ENCODE measurements around the gene BRCC3. TPM values are rescaled to one million over a fixed set of nuclear protein-coding genes. Genes with fewer than 3 reads are reported as not detected.
"Not testable (repeated sequence)": the region's sequence is repeated elsewhere in the genome, so short reads cannot be mapped to it uniquely, and the experiment has no call there.

Gene BRCC3
- total and polyA plus RNA-seq, 2 experiments from 2014 or later: 8.1 to 27.1 TPM

DNA sequence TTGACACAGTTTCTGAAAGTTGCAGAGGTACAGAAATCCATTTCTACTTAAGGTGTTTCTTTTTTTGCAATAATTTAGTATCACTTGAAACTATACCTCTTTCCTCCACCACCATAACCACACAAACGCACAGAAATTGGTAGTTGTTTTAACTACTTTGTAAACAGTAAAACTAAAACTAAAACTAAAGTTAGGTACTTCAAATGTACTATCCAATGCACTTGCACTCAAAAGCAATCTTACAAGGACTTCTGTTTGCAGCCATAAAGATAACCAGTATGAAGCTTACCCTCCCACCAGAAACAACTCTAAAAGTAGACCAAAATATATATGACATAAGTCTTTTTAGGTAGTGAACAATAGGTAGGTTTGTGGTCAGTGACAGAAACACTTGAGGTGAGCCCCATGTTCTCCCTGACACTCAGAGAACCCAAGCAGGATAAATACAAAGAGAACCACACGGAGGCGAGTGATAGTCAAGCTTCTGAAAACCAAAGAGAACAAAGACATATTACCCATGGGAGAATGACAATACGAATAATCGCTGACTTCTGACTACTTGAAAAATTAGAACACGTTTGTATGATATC, 72.7 kb downstream of the BRCC3 start:
- in situ Hi-C loops (cut with MboI): no loop called here
- Histone ChIP-seq H3K9ac (no peak overlapping the region), H3K4me1 (ENCODE audit: insufficient read depth) (no peaks in the 10 kb centered on the region), H3K79me2 (ENCODE audit: insufficient read depth) (no peaks in the 10 kb centered on the region), H3K4me2 (ENCODE audit: unreplicated experiment) (no peak overlapping the region), H2AFZ (no peak overlapping the region), H4K20me1 (ENCODE audit: insufficient read depth) (no peaks in the 10 kb centered on the region), H3K36me3 (ENCODE audit: low read depth) (no peaks in the 10 kb centered on the region), H3K27me3 (replicated peaks; ENCODE audit: insufficient read depth) (no peaks in the 10 kb centered on the region), H3K9me3 (ENCODE audit: low read depth) (no peaks in the 10 kb centered on the region), H3F3A (ENCODE audit: insufficient read depth) (no peaks in the 10 kb centered on the region), H3K4me3 (no peak overlapping the region), H3K27ac (no peak overlapping the region), H3K9me2 (ENCODE audit: insufficient read depth) (no peaks in the 10 kb centered on the region)
- no peak for DNase-seq
- TF ChIP-seq EZH2 (IDR thresholded peaks at IDR 0.05; ENCODE audit: insufficient read depth, poor library complexity, severe bottlenecking) (no peak), EZH2phosphoT487 (IDR thresholded peaks at IDR 0.05; ENCODE audit: insufficient read depth, low read depth) (no peak)
- 67 to 72% methylated on average over 6 of the region's 6 CpGs for WGBS, 2 experiments (ENCODE audit: low coverage in 1 of 2, low lambda C conversion rate in 2 of 2, missing lambda C conversion rate in 2 of 2)

DNA sequence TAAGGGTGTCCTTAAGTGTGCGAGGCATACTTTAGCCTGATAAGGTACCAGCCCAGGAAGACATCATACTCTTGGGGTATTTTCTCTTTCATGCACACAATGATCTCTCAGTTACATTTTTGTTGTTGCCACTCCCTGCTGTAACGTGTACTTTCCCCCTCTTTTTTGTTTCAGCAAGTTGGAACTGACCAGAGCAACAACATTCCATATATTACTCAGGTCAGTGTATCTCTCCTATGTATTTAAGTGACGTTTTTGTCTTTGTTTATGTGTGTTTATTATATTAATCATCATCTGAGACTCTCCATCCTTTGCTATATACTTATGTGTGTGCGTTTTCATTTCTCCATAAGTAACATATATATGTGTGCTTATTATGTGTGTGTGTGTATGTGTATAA, 73.6 kb downstream of the BRCC3 start:
- Histone ChIP-seq H3K27me3 (replicated peaks; ENCODE audit: insufficient read depth) (no peaks in the 10 kb centered on the region), H2AFZ (no peak overlapping the region), H3K4me2 (ENCODE audit: unreplicated experiment) (no peak overlapping the region), H3K27ac (no peak overlapping the region), H3F3A (ENCODE audit: insufficient read depth) (no peaks in the 10 kb centered on the region), H3K36me3 (ENCODE audit: low read depth) (no peaks in the 10 kb centered on the region), H3K79me2 (ENCODE audit: insufficient read depth) (no peaks in the 10 kb centered on the region), H3K4me3 (no peak overlapping the region), H3K9ac (no peak overlapping the region), H3K9me2 (ENCODE audit: insufficient read depth) (no peaks in the 10 kb centered on the region), H3K9me3 (ENCODE audit: low read depth) (no peaks in the 10 kb centered on the region), H3K4me1 (ENCODE audit: insufficient read depth) (no peaks in the 10 kb centered on the region), H4K20me1 (ENCODE audit: insufficient read depth) (no peaks in the 10 kb centered on the region)
- WGBS, 2 experiments (ENCODE audit: low coverage in 1 of 2, low lambda C conversion rate in 2 of 2, missing lambda C conversion rate in 2 of 2): 32 to 33% methylated on average over 4 of the region's 4 CpGs
- DNase-seq: no peak
- TF ChIP-seq EZH2phosphoT487 (IDR thresholded peaks at IDR 0.05; ENCODE audit: insufficient read depth, low read depth) (no peak), EZH2 (IDR thresholded peaks at IDR 0.05; ENCODE audit: insufficient read depth, poor library complexity, severe bottlenecking) (no peak)
- in situ Hi-C loops (cut with MboI): no loop called here

- H3F3A ChIP-seq (ENCODE audit: insufficient read depth); in situ Hi-C loops (cut with MboI): not testable (repeated sequence)
- 0 to 10% methylated on average over 1 to 3 of the region's 6 CpGs for WGBS, 2 experiments (ENCODE audit: low coverage in 1 of 2, low lambda C conversion rate in 2 of 2, missing lambda C conversion rate in 2 of 2)
These were observed 76.3 kb downstream of the BRCC3 start for GRCh38 chrX:155147612-155148011.

GRCh38 chrX:155148166-155148565, 76.9 kb downstream of the BRCC3 start:
- in situ Hi-C loops (cut with MboI); H3K9ac ChIP-seq: not testable (repeated sequence)
- no CpG with 5 or more reads among the region's 11 CpGs for WGBS, 2 experiments (ENCODE audit: low coverage in 1 of 2, low lambda C conversion rate in 2 of 2, missing lambda C conversion rate in 2 of 2)

More at GRCh38 chrX:155147612-155148011, 76.3 kb downstream of the BRCC3 start:
- H3K9me2 ChIP-seq (ENCODE audit: insufficient read depth); H2AFZ ChIP-seq; H3K9me3 ChIP-seq (ENCODE audit: low read depth); DNase-seq; H3K36me3 ChIP-seq (ENCODE audit: low read depth); H3K79me2 ChIP-seq (ENCODE audit: insufficient read depth); H3K4me2 ChIP-seq (ENCODE audit: unreplicated experiment); H3K4me1 ChIP-seq (ENCODE audit: insufficient read depth); H4K20me1 ChIP-seq (ENCODE audit: insufficient read depth); H3K27ac ChIP-seq; H3K9ac ChIP-seq; H3K27me3 ChIP-seq (replicated peaks; ENCODE audit: insufficient read depth); H3K4me3 ChIP-seq: not testable (repeated sequence)

More at GRCh38 chrX:155148166-155148565, 76.9 kb downstream of the BRCC3 start:
- H4K20me1 ChIP-seq (ENCODE audit: insufficient read depth); H3K79me2 ChIP-seq (ENCODE audit: insufficient read depth); H3K27ac ChIP-seq; H3K27me3 ChIP-seq (replicated peaks; ENCODE audit: insufficient read depth); DNase-seq; H3K4me2 ChIP-seq (ENCODE audit: unreplicated experiment); H3K4me3 ChIP-seq; H3K9me2 ChIP-seq (ENCODE audit: insufficient read depth); H3K36me3 ChIP-seq (ENCODE audit: low read depth); H3K4me1 ChIP-seq (ENCODE audit: insufficient read depth); H3F3A ChIP-seq (ENCODE audit: insufficient read depth); H3K9me3 ChIP-seq (ENCODE audit: low read depth); H2AFZ ChIP-seq: not testable (repeated sequence)
